Mammary epithelial cell (primary cell): ENCODE data around the gene MYO5A.

Experiments
- EZH2 ChIP-seq: IDR thresholded peaks from 2 replicates; pipeline ENCODE4 v1.6.1; 2012; ENCODE audit warnings: low read length, inconsistent platforms, borderline replicate concordance
- TF ChIP-seq, protein P1 (sequence below), 2 donors: IDR thresholded peaks in 1 of 2; conservative IDR thresholded peaks in 1 of 2; 2 replicates each; pipeline ENCODE4 v1.5.1; 2011 to 2012; ENCODE audit warnings: inconsistent platforms in 2 of 2, low read length in 2 of 2, mild to moderate bottlenecking in 2 of 2, control low read depth in 1 of 2, low read depth in 1 of 2; ENCODE audit not compliant: insufficient read depth in 1 of 2; ENCODE audit errors: extremely low read depth in 1 of 2

- no peak for TF ChIP-seq EZH2
- TF ChIP-seq, protein P1, sequence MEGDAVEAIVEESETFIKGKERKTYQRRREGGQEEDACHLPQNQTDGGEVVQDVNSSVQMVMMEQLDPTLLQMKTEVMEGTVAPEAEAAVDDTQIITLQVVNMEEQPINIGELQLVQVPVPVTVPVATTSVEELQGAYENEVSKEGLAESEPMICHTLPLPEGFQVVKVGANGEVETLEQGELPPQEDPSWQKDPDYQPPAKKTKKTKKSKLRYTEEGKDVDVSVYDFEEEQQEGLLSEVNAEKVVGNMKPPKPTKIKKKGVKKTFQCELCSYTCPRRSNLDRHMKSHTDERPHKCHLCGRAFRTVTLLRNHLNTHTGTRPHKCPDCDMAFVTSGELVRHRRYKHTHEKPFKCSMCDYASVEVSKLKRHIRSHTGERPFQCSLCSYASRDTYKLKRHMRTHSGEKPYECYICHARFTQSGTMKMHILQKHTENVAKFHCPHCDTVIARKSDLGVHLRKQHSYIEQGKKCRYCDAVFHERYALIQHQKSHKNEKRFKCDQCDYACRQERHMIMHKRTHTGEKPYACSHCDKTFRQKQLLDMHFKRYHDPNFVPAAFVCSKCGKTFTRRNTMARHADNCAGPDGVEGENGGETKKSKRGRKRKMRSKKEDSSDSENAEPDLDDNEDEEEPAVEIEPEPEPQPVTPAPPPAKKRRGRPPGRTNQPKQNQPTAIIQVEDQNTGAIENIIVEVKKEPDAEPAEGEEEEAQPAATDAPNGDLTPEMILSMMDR (conservative IDR thresholded peaks at IDR 0.05 in 1 of 2, IDR thresholded peaks at IDR 0.05 in 1 of 2; ENCODE audit: extremely low read depth in 1 of 2, insufficient read depth in 1 of 2, low read depth in 1 of 2, low read length in 2 of 2): no peak
Observed at GRCh38 chr15:52326756-52327155, 201.9 kb downstream of the MYO5A start.
